Stimulated activated CD4-positive, alpha-beta T cell treated with anti-CD3 and anti-CD28 coated beads, TNF-alpha, amount 100 ng/mL, for 24 hours (primary cell): ENCODE results near the gene TRIM37.
"Not testable (repeated sequence)": the region's sequence is repeated elsewhere in the genome, so short reads cannot be mapped to it uniquely, and the experiment has no call there.

Experiments used
- DNase-seq, 3 experiments: peaks; one replicate each; pipeline ENCODE4 v3.0.0-alpha.2; 2020; ENCODE audit warnings: low read depth in 3 of 3

Gene TRIM37

GRCh38 chr17:58995247-58995940 is 111.3 kb downstream of the TRIM37 start:
- DNase-seq: no peak

- DNase-seq: no peak
Observed at GRCh38 chr17:58993311-58993710, 113.4 kb downstream of the TRIM37 start.

- no peak for DNase-seq
Observed at GRCh38 chr17:58991718-58992331, 114.9 kb downstream of the TRIM37 start.

- DNase-seq: no peak
Observed at GRCh38 chr17:58989629-58990028, 117.1 kb downstream of the TRIM37 start.

DNA sequence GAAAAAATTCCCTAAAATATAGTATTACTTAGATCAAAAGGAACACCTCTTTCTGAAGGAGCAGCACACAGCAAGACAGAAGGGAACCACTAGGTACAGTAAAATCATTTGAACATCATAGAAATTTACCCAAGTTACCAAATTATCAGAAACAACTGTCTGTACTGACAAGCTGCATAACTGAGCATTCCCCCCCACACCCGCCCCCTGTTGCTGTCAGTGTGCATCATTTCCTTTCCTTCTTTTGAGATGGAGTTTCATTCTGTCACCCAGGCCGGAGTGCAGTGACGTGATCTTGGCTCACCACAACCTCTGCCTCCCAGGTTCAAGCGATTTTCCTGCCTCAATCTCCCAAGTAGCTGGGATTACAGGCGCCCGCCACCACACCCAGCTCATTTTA is 120.7 kb downstream of the TRIM37 start:
- peak in 1 of 3 experiments; percentile 7 for DNase-seq

DNA sequence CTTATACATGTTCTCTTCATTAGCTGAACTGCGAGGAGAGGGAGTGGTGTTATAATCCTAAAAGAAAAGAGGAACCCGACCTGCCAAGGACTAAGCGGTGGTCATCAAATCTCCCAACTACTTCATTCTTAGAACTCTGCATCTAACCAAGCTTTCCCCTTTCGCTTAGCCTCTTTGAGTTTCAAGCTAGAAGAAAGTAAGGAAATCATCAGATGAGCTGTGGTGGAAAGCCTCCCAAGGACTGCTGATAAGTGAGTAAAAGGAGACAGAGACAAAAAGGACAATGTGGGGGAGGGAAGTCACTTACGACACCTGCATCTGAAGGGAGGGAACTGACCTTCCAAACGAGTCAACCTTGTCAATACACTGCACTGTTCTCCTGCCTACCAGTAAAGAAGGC is 121.3 kb downstream of the TRIM37 start:
- DNase-seq: no peak

- no peak for DNase-seq
Observed at GRCh38 chr17:58982626-58983025, 124.1 kb downstream of the TRIM37 start.

GRCh38 chr17:58980706-58981481 is 125.8 kb downstream of the TRIM37 start:
- DNase-seq: no peak

DNA sequence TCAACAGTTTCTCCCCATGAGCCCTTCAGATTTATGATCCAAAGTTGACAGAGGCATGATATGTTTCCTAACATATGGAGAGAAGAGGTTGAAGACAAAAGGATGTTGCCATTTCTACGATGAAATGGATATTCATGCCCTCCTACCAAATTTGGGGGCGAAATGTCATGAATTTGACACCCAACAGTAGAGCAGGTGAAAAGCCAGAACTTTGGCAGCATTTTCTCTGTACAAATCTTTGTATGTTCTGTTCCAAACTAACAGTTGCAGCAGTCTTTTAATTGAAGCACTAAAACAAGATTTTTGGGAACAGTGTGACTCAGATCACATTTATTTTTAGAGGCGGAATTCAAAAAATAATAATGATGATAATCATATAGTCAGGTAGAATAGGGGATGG is 130.1 kb downstream of the TRIM37 start:
- no peak for DNase-seq

DNA sequence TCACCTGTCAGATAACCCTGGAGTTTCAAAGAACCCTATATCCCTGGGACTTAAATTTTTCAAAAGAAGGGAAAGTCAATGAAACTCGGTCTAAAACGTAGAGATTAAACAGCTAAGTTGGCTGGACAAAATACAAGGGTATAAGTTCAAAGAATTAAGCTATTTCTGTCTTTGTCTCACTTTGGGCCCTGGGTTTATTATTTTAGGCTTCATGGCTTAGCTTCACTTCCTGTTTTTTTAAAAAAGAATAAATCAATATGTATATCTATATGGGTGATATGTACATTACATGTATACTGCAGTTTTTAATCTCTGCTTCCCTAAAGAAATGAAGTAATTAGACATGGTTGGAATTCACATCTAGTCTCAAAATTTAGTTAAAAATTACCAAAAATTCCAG is 132.3 kb downstream of the TRIM37 start:
- DNase-seq: no peak

DNA sequence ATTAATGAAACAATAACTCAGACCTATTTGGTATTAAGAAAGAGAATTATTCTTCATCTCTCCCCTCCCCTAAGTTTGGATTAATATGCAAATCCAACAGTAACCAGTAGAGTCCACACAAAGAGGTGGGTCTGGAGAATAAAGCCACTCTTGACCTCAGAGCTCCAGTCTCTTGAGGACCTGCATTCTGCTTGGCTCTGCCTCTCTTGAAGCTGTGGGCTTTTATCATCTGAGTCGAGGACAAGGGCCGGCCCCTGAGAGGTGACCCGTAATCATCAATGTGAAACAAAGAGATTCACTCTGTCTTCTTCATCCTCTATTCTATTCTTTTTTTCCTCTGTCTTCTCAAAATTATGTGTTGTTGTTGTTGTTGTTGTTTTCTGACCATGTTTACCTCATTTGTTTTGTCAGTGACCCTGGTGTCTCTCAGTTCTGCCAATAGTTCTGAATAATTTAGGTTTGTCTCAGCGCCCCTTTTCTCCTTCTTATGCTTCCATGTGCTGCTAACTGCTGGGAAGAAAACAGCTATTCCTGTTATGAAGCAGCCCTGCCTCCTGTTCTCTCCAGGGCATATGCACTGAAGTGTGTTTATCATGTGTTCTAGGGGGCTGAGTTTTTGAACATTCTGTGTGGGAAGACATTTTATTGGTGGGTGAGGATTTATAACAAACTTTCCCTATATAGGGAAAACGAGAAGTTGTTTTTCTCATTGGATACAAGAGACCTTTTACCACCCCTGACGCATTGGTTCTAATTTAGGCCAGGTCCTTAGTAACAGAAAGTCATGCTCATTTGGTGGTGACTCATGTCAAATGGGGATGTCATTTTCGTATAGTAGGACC is 135.8 kb downstream of the TRIM37 start:
- no peak for DNase-seq

- no peak for DNase-seq
Observed at GRCh38 chr17:58969612-58970011, 137.1 kb downstream of the TRIM37 start.

DNA sequence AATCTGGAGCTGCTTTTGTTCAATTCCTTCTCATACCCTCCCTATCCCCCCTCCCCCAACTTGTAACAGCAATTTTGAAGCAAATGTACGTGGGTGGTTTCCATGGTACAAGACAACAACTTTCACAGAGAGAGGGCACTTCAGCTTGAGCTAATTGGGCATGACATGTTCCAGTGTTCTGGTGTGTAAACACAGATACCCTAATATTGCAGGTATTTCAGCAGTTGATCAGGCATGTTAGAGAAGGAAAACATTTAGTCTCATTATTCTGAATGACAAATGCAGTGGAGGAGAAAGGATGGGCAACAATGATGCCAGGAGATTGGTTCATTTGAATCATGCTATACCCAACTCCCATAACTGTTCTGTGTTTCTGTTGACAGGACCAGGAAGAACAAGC is 137.5 kb downstream of the TRIM37 start:
- DNase-seq: no peak

DNA sequence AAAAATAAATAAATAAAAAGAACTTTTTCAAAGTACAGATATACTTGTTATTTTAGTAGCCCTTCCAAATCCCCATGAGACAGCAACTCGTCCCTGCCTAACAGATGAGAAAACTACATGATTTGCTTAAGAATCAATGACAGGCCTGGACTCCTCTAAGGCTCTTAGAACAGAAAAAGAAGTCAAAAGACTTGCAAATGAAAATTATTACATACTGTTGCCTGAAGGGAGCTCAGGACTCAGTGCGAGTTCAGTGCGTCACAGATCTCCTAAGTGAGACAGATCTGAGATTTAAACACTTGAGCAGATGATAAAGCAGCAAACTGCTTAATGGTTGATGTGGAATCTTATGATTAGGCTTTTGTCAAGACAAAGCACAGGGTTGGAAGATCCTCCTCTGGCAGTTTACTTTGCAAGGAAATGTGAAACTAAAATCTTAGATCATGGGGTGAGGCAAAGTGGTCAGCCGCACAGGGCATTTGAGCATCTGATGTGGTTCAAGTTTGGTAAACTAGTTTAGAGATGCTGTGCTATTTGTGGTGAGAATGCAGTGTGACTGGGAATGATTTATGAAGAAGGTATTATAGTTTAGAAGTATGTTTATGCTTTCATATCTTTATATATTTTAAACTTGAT is 138.1 kb downstream of the TRIM37 start:
- no peak for DNase-seq

- DNase-seq: no peak
Observed at GRCh38 chr17:58966208-58966607, 140.5 kb downstream of the TRIM37 start.

- no peak for DNase-seq
Observed at GRCh38 chr17:58965221-58965620, 141.5 kb downstream of the TRIM37 start.

GRCh38 chr17:58960068-58960467 is 146.6 kb downstream of the TRIM37 start:
- DNase-seq: no peak

- DNase-seq: not testable (repeated sequence)
Observed at GRCh38 chr17:58957725-58958073, 149.0 kb downstream of the TRIM37 start.

DNA sequence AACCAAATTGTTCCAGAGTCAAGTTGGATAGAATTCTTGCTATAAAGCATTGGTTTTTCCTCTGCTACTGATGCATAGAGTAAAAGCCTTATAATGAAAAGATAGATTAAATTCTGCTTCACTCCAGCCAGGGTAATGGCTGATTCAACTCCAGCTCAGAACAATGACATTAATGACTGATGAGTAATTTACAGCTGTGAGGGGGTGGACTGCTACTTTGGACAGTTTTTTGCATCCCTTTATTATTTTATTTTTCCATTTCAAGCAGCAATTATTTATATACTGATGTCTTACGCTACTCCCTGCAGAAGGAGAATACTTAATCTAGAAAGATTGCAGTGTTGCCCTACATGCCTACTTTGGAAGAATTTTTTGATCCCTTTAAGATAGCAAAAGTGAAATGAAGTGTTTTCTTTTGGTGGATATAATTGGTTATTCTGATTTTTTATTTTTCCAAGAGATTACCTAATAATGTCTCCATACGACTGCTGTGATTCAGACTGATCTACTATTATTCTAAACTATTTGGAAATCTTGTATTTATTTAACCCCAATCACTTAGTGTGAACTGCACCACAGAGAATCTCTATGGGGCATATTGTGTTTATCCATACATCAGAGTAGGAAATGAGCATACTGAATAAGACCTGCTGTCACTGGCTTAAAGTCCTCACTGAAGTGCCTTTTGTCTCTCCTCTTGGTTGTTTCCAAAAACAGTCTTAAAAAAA is 149.5 kb downstream of the TRIM37 start:
- DNase-seq: no peak

GRCh38 chr17:58954358-58954757 is 152.3 kb downstream of the TRIM37 start:
- DNase-seq: not testable (repeated sequence)

- no peak for DNase-seq
Observed at GRCh38 chr17:58947824-58948223, 158.9 kb downstream of the TRIM37 start.
